Calu3 (cell line): ENCODE results near the gene ARHGAP15. TPM values are rescaled to one million over a fixed set of nuclear protein-coding genes. Genes with fewer than 3 reads are reported as not detected.

Experiments used
- BruUV-seq: library from RNA; stranded (reverse); fragments of 400-500 nt; replicated peaks from 2 replicates; lab custom pipeline; 2021; lab: Mats Ljungman, UMichigan
- CTCF ChIA-PET: fragments of 300-600 bp; sonication (Branson Sonifier 250); formaldehyde crosslinking; loops from one replicate; lab custom pipeline; 2022; ENCODE audit warnings: antibody characterized with exemption; lab: Charles Lee
- DNase-seq: peaks from one replicate; pipeline ENCODE4 v3.0.0; 2022
- H3K27ac Mint-ChIP-seq: one replicate; pipeline ENCODE4 v1.8.0; 2022; ENCODE audit warnings: mixed read lengths; ENCODE audit not compliant: unreplicated experiment
- H3K27me3 Mint-ChIP-seq: one replicate; pipeline ENCODE4 v1.8.0; 2022; ENCODE audit warnings: mixed read lengths; ENCODE audit not compliant: unreplicated experiment
- H3K36me3 Mint-ChIP-seq: one replicate; pipeline ENCODE4 v1.8.0; 2022; ENCODE audit warnings: mild to moderate bottlenecking, moderate library complexity, mixed read lengths; ENCODE audit not compliant: insufficient read depth, unreplicated experiment
- H3K4me1 Mint-ChIP-seq: one replicate; pipeline ENCODE4 v1.8.0; 2022; ENCODE audit warnings: mild to moderate bottlenecking, low read depth, mixed read lengths; ENCODE audit not compliant: unreplicated experiment
- H3K4me3 Mint-ChIP-seq: one replicate; pipeline ENCODE4 v1.8.0; 2022; ENCODE audit warnings: mild to moderate bottlenecking, low read depth, moderate library complexity, mixed read lengths; ENCODE audit not compliant: unreplicated experiment
- H3K9me3 Mint-ChIP-seq: one replicate; pipeline ENCODE4 v1.8.0; 2022; ENCODE audit warnings: low read depth, mixed read lengths; ENCODE audit not compliant: unreplicated experiment
- CTCF ChIP-seq: fragments of 200-600 bp; IDR thresholded peaks from one replicate; pipeline ENCODE4 v1.8.0; 2022; ENCODE audit warnings: antibody characterized with exemption; ENCODE audit not compliant: unreplicated experiment
- intact Hi-C: fragments of 100-400 bp; cut with micrococcal nuclease; formaldehyde crosslinking; loops from one replicate; pipeline ENCODE4 v1.10.0; 2022; ENCODE audit not compliant: unreplicated experiment
- total RNA-seq: library from RNA; stranded (reverse); gene quantifications from 2 replicates; pipeline ENCODE4 v1.2.3, GENCODE V29; 2022

ARHGAP15 gene
- total RNA-seq, 1 experiment from 2014 or later: not detected

GRCh38 chr2:143521396-143521795 is 392.2 kb downstream of the ARHGAP15 start:
- TF ChIP-seq CTCF: no peak
- H3K36me3 Mint-ChIP-seq: no peaks in the 10 kb centered on the region
- intact Hi-C loops: no loop called here
- H3K4me3 Mint-ChIP-seq: no peak overlapping the region
- H3K4me1 Mint-ChIP-seq: no peaks in the 10 kb centered on the region
- no peak overlapping the region for H3K27ac Mint-ChIP-seq
- BruUV-seq: no TSS peak
- no peaks in the 10 kb centered on the region for H3K27me3 Mint-ChIP-seq
- CTCF ChIA-PET: no interaction called here
- DNase-seq: no peak
- no peaks in the 10 kb centered on the region for H3K9me3 Mint-ChIP-seq

- H3K4me3 Mint-ChIP-seq: no peak overlapping the region
- CTCF ChIA-PET: interaction anchor here (0.6 kb wide), 1 partner anchor 29 kb away, joined by 6 read pairs; no protein-coding TSS in a partner anchor
- DNase-seq: no peak
- no TSS peak for BruUV-seq
- H3K9me3 Mint-ChIP-seq: no peaks in the 10 kb centered on the region
- TF ChIP-seq CTCF: no peak
- no peaks in the 10 kb centered on the region for H3K4me1 Mint-ChIP-seq
- H3K27me3 Mint-ChIP-seq: no peaks in the 10 kb centered on the region
- H3K27ac Mint-ChIP-seq: no peak overlapping the region
- H3K36me3 Mint-ChIP-seq: no peaks in the 10 kb centered on the region
- intact Hi-C loops: no loop called here
These were observed 393.5 kb downstream of the ARHGAP15 start for GRCh38 chr2:143522699-143523098.

- Mint-ChIP-seq H3K4me3 (no peak overlapping the region), H3K27ac (no peak overlapping the region), H3K4me1 (no peaks in the 10 kb centered on the region), H3K27me3 (no peaks in the 10 kb centered on the region), H3K36me3 (no peaks in the 10 kb centered on the region), H3K9me3 (no peaks in the 10 kb centered on the region)
- no TSS peak for BruUV-seq
- CTCF ChIA-PET: no interaction called here
- no peak for DNase-seq
- intact Hi-C loops: no loop called here
- no peak for TF ChIP-seq CTCF
These were observed 394.9 kb downstream of the ARHGAP15 start for GRCh38 chr2:143524119-143524553.

- H3K4me1 Mint-ChIP-seq: no peaks in the 10 kb centered on the region
- CTCF ChIA-PET: no interaction called here
- H3K4me3 Mint-ChIP-seq: no peak overlapping the region
- no TSS peak for BruUV-seq
- TF ChIP-seq CTCF: no peak
- no peak overlapping the region for H3K27ac Mint-ChIP-seq
- H3K27me3 Mint-ChIP-seq: no peaks in the 10 kb centered on the region
- intact Hi-C loops: no loop called here
- no peaks in the 10 kb centered on the region for H3K9me3 Mint-ChIP-seq
- no peaks in the 10 kb centered on the region for H3K36me3 Mint-ChIP-seq
- no peak for DNase-seq
These were observed 395.6 kb downstream of the ARHGAP15 start for GRCh38 chr2:143524559-143525401.
